Gastroesophageal sphincter (tissue), 4 donors: Measurements from ENCODE around the gene BORCS5. TPM values are rescaled to one million over a fixed set of nuclear protein-coding genes. Genes with fewer than 3 reads are reported as not detected.
A peak's percentile ranks its signal among the peaks of the same experiment; 100 is the strongest.
"Not testable (repeated sequence)": the region's sequence is repeated elsewhere in the genome, so short reads cannot be mapped to it uniquely, and the experiment has no call there.

Experiments used
- ATAC-seq: fragments of 150-250 bp; one replicate; pipeline ENCODE4 v1.9.1; 2016; ENCODE audit warnings: mild to moderate bottlenecking, moderate library complexity
- H3K27ac ChIP-seq, 4 donors: fragments of 200-600 bp; sonication (generic) in 3 of 4; 1 replicate in 3 of 4; 2 replicates in 1 of 4; pipeline ENCODE4 v1.5.1; 2016 to 2019
- H3K27me3 ChIP-seq: fragments of 200-600 bp; sonication (generic); one replicate; pipeline ENCODE4 v1.5.1; 2019
- H3K36me3 ChIP-seq, 2 donors: fragments of 200-600 bp; sonication (generic); one replicate each; pipeline ENCODE4 v1.5.1; 2019; ENCODE audit warnings: control low read depth in 1 of 2
- H3K4me1 ChIP-seq, 3 donors: fragments of 200-600 bp; sonication (generic); 1 replicate in 2 of 3; 2 replicates in 1 of 3; pipeline ENCODE4 v1.5.1; 2016 to 2019; ENCODE audit warnings: control low read depth in 2 of 3
- H3K4me3 ChIP-seq, 2 donors: fragments of 200-600 bp; sonication (generic); one replicate each; pipeline ENCODE4 v1.5.1; 2019; ENCODE audit warnings: mild to moderate bottlenecking in 1 of 2, moderate library complexity in 1 of 2
- H3K9me3 ChIP-seq, 3 donors: fragments of 200-600 bp; sonication (generic); one replicate each; pipeline ENCODE4 v1.5.1; 2017 to 2019; ENCODE audit warnings: control low read depth in 2 of 3
- CTCF ChIP-seq, 4 experiments: fragments of 200-600 bp in 2 of 4; fragments of 450-650 bp in 2 of 4; sonication (generic) in 1 of 4; IDR thresholded peaks; one replicate each; pipeline ENCODE4 v1.5.1; 2017 to 2019; ENCODE audit warnings: antibody characterized with exemption in 4 of 4, mild to moderate bottlenecking in 2 of 4, moderate library complexity in 2 of 4
- EP300 ChIP-seq: sonication (generic); formaldehyde crosslinking; IDR thresholded peaks from one replicate; pipeline ENCODE4 v1.6.1; 2017; ENCODE audit warnings: antibody characterized with exemption, mild to moderate bottlenecking
- POLR2A ChIP-seq, 2 donors: fragments of 450-650 bp; IDR thresholded peaks; one replicate each; pipeline ENCODE4 v1.6.1; 2017; ENCODE audit warnings: antibody characterized with exemption in 2 of 2, mild to moderate bottlenecking in 2 of 2, moderate library complexity in 1 of 2
- POLR2AphosphoS5 ChIP-seq: sonication (generic); formaldehyde crosslinking; IDR thresholded peaks from one replicate; pipeline ENCODE4 v1.6.1; 2017; ENCODE audit warnings: antibody characterized with exemption
- WGBS, 2 donors: methylation state at CpG; one replicate each; pipeline ENCODE4 v1.1.5; 2018; ENCODE audit warnings: low coverage in 1 of 2; 5-methylcytosine and 5-hydroxymethylcytosine counted together
- total RNA-seq, 4 donors: library from RNA; depleted of rRNA; stranded (reverse); fragments of >200 nt; gene quantifications; one replicate each; pipeline ENCODE4 v1.1.0, GENCODE V29; 2016

BORCS5 gene
- total RNA-seq: 10 to 100 TPM; 10.5 to 29.1 (median 19.0) TPM

DNA sequence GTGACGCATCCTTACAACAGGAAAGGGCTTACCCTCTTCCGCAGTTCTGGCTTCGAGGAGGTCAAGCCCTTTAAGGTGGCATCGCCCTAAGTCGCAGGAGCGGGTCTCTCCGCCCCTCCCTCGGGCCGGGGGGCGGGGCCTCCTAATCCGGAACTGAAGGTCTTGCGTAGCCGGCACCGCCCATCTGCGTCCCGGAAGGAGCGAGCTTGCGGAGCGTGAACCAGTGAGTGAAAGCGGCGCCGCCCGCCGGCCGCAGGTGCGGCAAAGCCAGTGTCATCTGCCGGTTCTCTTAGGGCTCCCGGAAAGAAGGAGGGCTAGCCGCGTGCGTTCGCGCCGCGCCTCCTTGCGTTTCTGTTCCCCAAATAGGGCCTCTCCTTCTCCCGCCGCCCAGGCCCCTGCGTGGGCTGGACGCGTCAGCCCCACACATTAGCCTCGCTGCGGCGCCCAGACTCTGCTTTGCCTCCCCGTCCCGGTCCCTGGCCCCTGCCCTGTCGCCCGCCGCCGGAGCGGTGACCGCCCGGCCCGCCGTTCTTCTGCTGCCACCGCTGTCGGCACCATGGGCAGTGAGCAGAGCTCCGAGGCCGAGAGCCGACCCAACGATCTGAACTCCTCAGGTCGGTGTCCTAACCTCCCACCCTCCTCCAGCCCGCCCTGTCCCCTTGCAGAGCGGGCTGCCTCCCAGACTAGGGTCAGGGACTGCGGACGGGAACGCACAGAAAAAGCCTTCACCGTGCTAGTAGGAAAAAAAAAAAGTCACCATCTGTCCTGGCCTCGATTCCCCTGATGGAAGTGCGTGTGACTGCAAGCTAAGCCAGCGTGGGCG is at the start of gene BORCS5:
BORCS5 (plus strand) TSS at position 183 of the 823 bp plus-strand sequence; CDS start at position 557, 374 bp downstream.
- peak within 1 kb of the TSS; percentile 94 to 100 (median 99) for H3K27ac ChIP-seq
- TF ChIP-seq POLR2AphosphoS5: peak; percentile 98
- TF ChIP-seq POLR2A (IDR thresholded peaks at IDR 0.05): peak; percentile 97 to 98
- peak in 2 of 4 experiments; percentile 34 to 46 for TF ChIP-seq CTCF (IDR thresholded peaks at IDR 0.05)
- no peak for TF ChIP-seq EP300
- WGBS, 2 donors: 0% methylated on average over 1 to 3 of the region's 72 CpGs
- no peaks in the 10 kb centered on the region for H3K27me3 ChIP-seq
- peaks cover 0 to 5% of the 10 kb centered on the region in 2 donors for H3K36me3 ChIP-seq
- H3K4me1 ChIP-seq: peaks cover 2 to 42% (median 10%) of the 10 kb centered on the region in 3 donors
- H3K4me3 ChIP-seq: peak within 1 kb of the TSS; percentile 92 to 98
- peak; percentile 97 for ATAC-seq
- no peaks in the 10 kb centered on the region for H3K9me3 ChIP-seq

DNA sequence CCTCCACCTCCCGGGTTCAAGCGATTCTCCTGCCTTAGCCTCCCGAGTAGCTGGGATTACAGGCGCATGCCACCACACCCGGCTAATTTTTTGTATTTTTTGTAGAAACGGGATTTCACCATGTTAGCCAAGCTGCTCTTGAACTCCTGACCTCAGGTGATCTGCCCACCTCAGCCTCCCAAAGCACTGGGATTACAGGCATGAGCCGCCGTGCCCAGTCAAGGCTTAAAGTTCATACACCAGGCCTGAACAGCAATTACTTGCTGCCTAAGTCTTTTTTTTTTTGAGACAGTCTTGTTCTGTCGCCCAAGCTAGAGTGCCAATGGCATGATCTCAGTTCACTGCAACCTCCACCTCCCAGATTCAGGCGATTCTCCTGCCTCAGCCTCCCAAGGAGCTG is 46.2 kb upstream of the BORCS5 start:
- ATAC-seq, H3K4me1 ChIP-seq, H3K36me3 ChIP-seq, H3K27me3 ChIP-seq, H3K27ac ChIP-seq, H3K9me3 ChIP-seq, H3K4me3 ChIP-seq: not testable (repeated sequence)
- 88 to 89% methylated on average over 2 to 9 of the region's 10 CpGs for WGBS, 2 donors

DNA sequence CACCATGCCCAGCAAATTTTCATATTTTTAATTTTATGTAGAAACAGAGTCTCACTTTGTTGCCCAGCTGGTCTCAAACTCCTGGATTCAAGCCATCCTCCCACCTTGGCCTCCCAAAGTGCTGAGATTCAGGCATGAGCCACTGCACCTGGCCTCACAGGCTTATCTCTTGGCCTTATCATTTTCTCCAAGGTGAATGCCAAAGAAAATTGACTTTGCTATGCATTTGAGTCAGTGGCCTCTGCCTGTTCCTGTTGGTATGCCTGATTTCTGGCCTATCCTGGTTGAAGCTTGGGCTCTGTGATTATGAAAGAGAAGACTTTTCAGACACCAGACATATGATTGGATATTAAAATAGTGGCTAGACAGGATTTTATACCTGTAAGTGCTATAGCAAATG is 41.0 kb upstream of the BORCS5 start:
- no peak overlapping the region for H3K27ac ChIP-seq
- no peaks in the 10 kb centered on the region for H3K27me3 ChIP-seq
- TF ChIP-seq POLR2A (IDR thresholded peaks at IDR 0.05) (no peak), POLR2AphosphoS5 (no peak)
- H3K4me1 ChIP-seq: peaks cover 0 to 6% (median 0%) of the 10 kb centered on the region in 3 donors
- no peak overlapping the region for H3K4me3 ChIP-seq
- ATAC-seq: no peak
- H3K9me3 ChIP-seq: no peaks in the 10 kb centered on the region
- no peaks in the 10 kb centered on the region for H3K36me3 ChIP-seq

GRCh38 chr12:12319451-12320183 is 37.3 kb upstream of the BORCS5 start:
- 37 to 58% methylated on average over 8 to 9 of the region's 9 CpGs for WGBS, 2 donors
- H3K4me3 ChIP-seq: peak overlapping the region in 1 of 2 donors; percentile 1
- H3K36me3 ChIP-seq: no peaks in the 10 kb centered on the region
- peaks cover 0 to 9% (median 0%) of the 10 kb centered on the region in 3 donors for H3K4me1 ChIP-seq
- peak overlapping the region in 2 of 4 donors; percentile 35 to 56 for H3K27ac ChIP-seq
- ATAC-seq: no peak
- TF ChIP-seq POLR2AphosphoS5 (no peak), POLR2A (IDR thresholded peaks at IDR 0.05) (no peak), EP300 (no peak), CTCF (IDR thresholded peaks at IDR 0.05) (no peak)
- no peaks in the 10 kb centered on the region for H3K9me3 ChIP-seq
- H3K27me3 ChIP-seq: no peaks in the 10 kb centered on the region

GRCh38 chr12:12323118-12323517 is 33.8 kb upstream of the BORCS5 start:
- Histone ChIP-seq H3K27me3 (no peaks in the 10 kb centered on the region), H3K4me1 (peaks cover 0 to 9% (median 0%) of the 10 kb centered on the region in 3 donors), H3K9me3 (no peaks in the 10 kb centered on the region), H3K27ac (no peak overlapping the region), H3K4me3 (no peak overlapping the region), H3K36me3 (no peaks in the 10 kb centered on the region)
- TF ChIP-seq CTCF (IDR thresholded peaks at IDR 0.05) (no peak), POLR2A (IDR thresholded peaks at IDR 0.05) (no peak), POLR2AphosphoS5 (no peak), EP300 (no peak)
- WGBS, 2 donors: 70 to 75% methylated on average over 3 of the region's 4 CpGs
- no peak for ATAC-seq
